Activated naive CD8-positive, alpha-beta T cell treated with anti-CD3 and anti-CD28 coated beads for 36 hours (primary cell): ENCODE results near the gene PRTG. TPM values are rescaled to one million over a fixed set of nuclear protein-coding genes. Genes with fewer than 3 reads are reported as not detected.
"Not testable (repeated sequence)": the region's sequence is repeated elsewhere in the genome, so short reads cannot be mapped to it uniquely, and the experiment has no call there.

ENCODE experiments used
- DNase-seq: peaks from one replicate; pipeline ENCODE4 v3.0.0; 2021
- H3K27ac Mint-ChIP-seq: one replicate; pipeline ENCODE4 v1.8.0; 2022; ENCODE audit warnings: mild to moderate bottlenecking, moderate library complexity, mixed read lengths
- H3K27me3 Mint-ChIP-seq: one replicate; pipeline ENCODE4 v1.8.0; 2022; ENCODE audit warnings: mild to moderate bottlenecking, mixed read lengths
- H3K36me3 Mint-ChIP-seq: one replicate; pipeline ENCODE4 v1.8.0; 2021; ENCODE audit warnings: mild to moderate bottlenecking, mixed read lengths
- H3K4me1 Mint-ChIP-seq: one replicate; pipeline ENCODE4 v1.8.0; 2021; ENCODE audit warnings: mixed read lengths
- H3K4me3 Mint-ChIP-seq: one replicate; pipeline ENCODE4 v1.8.0; 2022; ENCODE audit warnings: mild to moderate bottlenecking, moderate library complexity, mixed read lengths
- H3K9me3 Mint-ChIP-seq: one replicate; pipeline ENCODE4 v1.8.0; 2022; ENCODE audit warnings: mixed read lengths
- total RNA-seq, 2 experiments: library from RNA; stranded (reverse); gene quantifications; one replicate each; pipeline ENCODE4 v1.2.3, GENCODE V29; 2021

PRTG gene
- total RNA-seq = not detected

DNA sequence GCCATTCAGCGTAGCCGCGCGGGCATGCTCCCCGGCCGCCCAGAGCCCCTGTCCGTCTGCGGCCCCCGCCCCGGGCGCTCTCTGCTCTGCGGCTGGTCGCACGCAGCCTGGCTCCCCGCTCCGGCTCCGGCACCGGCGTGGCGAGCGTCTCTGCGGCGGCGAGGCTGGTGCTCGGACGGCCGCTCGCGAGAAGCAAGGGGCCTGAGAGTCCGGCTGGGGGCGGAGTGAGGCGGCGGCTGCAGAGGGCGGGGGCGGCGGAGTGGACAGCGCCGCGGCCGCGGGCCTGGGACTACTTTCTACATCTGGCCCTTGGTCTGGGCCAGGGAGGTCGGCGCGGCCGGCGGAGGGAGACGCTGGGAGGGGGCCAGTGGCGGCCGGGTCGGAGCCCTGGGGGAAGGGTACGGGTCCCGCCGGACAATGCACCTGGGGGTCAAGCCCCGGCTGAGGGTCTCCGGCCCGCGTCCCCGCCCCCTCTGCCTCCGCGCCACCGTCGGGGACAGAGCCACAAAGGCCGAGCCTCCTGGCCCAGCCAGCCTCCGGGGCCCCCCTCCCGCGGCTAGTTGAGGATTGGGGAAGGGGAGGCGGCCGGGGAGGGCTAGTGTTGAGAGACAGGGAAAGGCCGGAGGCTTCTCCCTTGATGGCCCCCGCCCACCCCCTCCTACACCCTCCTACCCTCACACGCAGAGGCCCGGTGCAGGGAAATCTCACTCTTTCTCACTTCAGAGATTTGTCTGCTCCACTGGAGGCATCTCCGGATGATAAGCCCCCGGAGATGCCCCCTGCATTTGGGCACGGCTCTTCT lies at the start of gene PRTG:
PRTG (minus strand) TSS at position 226 of the 802 bp plus-strand sequence; CDS start at position 5, 221 bp downstream.
- H3K4me1 Mint-ChIP-seq = no peaks in the 10 kb centered on the region
- H3K9me3 Mint-ChIP-seq = no peaks in the 10 kb centered on the region
- peaks cover 23% of the 10 kb centered on the region for H3K27me3 Mint-ChIP-seq
- no peak for DNase-seq
- H3K27ac Mint-ChIP-seq = no peak within 1 kb of the TSS
- H3K4me3 Mint-ChIP-seq = peak within 1 kb of the TSS; percentile 72
- H3K36me3 Mint-ChIP-seq = no peaks in the 10 kb centered on the region

DNA sequence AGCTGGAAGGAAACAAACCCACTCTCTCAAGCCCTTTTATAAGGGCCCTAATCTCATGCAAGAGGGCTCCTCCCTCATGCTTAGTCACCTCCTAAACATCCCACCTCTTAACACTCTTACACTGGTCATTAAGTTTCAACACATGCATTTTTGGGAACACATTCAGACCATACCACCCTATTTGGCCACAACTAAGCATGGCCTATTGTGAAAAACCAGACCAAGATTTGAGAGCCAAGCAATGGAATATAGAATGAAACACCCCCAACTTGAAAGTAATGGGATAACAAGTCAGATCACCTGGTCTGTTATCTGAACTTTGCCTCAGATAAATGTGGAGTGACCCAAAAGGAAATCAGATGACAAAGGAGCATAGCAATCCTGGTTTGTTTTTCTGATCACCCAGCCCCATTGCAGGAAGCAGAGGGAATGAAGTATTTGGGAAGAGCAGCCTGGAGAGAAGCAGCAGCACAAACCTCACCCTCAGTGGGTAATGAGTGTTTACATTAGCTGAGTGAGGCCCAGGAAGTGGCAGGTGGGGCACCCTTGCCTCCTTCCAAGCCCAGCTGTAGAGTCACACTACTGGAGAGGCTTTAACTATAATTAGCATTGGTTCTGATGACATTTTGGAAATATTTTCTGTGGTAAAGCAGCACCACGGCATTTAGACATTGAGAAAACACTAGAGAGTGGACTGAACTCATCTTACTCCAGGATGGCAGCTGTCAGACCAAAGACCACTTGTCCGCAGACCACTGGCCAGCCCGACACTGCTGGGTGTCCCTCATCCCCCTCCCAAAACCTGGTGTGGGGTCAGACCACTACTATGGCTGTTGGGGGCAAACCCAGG lies 48.8 kb upstream of the PRTG start:
- no peaks in the 10 kb centered on the region for H3K4me1 Mint-ChIP-seq
- no peaks in the 10 kb centered on the region for H3K36me3 Mint-ChIP-seq
- peaks cover 6% of the 10 kb centered on the region for H3K27me3 Mint-ChIP-seq
- DNase-seq = no peak
- H3K9me3 Mint-ChIP-seq = peaks cover 7% of the 10 kb centered on the region
- H3K4me3 Mint-ChIP-seq = no peak overlapping the region
- H3K27ac Mint-ChIP-seq = no peak overlapping the region

GRCh38 chr15:55789066-55789660 lies 46.2 kb upstream of the PRTG start:
- Mint-ChIP-seq H3K27me3 (peaks cover 4% of the 10 kb centered on the region), H3K9me3 (peaks cover 7% of the 10 kb centered on the region), H3K4me3 (no peak overlapping the region), H3K4me1 (no peaks in the 10 kb centered on the region), H3K36me3 (no peaks in the 10 kb centered on the region), H3K27ac (no peak overlapping the region)
- DNase-seq = peak; percentile 32

GRCh38 chr15:55786341-55786740 lies 43.4 kb upstream of the PRTG start:
- no peaks in the 10 kb centered on the region for H3K36me3 Mint-ChIP-seq
- peaks cover 9% of the 10 kb centered on the region for H3K27me3 Mint-ChIP-seq
- no peak overlapping the region for H3K27ac Mint-ChIP-seq
- H3K4me1 Mint-ChIP-seq = no peaks in the 10 kb centered on the region
- DNase-seq = no peak
- peaks cover 2% of the 10 kb centered on the region for H3K9me3 Mint-ChIP-seq
- H3K4me3 Mint-ChIP-seq = no peak overlapping the region

DNA sequence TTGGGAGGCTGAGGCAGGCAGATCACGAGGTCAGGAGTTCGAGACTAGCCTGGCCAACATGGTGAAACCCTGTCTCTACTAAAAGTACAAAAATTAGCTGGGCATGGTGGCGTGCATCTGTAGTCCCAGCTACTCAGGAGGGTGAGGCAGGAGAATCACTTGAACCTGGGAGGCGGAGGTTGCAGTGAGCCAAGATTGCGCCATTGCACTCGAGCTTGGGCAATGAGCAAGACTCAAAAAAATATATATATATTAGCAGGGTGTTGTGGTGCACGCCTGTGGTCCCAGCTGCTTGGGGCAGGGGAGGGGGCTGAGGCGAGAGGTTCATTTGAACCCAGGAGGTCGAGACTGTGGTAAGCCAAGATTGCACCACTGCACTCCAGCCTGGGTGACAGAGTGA lies 42.6 kb upstream of the PRTG start:
- not testable (repeated sequence) for H3K4me3 Mint-ChIP-seq

DNA sequence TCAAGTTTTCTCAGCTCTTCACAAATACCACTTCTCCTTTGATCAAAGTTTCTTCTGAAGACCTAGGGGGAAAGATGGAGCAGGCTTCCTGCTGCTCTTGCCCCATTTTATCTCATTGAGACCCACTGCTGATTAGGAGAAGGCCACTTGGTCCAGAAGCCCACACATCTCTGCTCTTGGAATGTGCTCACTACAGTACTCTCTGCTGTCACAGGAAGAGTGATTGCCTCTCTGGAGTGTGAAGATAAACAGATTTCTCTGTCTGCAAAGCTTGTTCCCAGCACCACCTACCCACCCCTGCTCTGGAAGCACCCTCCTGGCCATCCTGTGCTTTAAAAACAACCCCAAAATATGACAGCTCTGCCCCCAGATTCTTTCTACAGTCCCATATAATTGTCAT lies 41.3 kb upstream of the PRTG start:
- H3K36me3 Mint-ChIP-seq = no peaks in the 10 kb centered on the region
- H3K4me1 Mint-ChIP-seq = no peaks in the 10 kb centered on the region
- H3K27ac Mint-ChIP-seq = no peak overlapping the region
- no peak for DNase-seq
- no peak overlapping the region for H3K4me3 Mint-ChIP-seq
- H3K27me3 Mint-ChIP-seq = peaks cover 9% of the 10 kb centered on the region
- H3K9me3 Mint-ChIP-seq = peaks cover 2% of the 10 kb centered on the region

More for the DNA sequence above, 42.6 kb upstream of the PRTG start:
- H3K27me3 Mint-ChIP-seq, DNase-seq, H3K27ac Mint-ChIP-seq, H3K4me1 Mint-ChIP-seq, H3K36me3 Mint-ChIP-seq, H3K9me3 Mint-ChIP-seq: not testable (repeated sequence)

DNA sequence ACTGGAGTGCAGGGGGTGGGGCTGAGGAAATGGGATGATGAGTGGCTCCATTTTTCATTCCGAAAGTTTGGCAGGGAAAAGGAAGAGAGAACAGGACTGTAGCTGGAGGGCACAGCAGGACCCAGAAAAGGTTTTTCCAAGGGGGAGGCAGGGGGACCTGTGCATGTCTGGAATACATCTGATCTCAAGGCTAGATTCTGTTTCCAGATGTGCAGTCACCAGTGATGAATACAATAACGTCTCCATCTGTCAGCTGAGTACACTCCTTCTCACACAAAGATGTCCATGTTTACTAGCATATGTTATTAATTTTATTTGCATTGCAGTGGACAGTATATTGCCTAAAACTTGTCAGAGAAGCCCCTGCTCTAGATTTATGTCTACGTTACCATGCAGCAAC lies 39.9 kb upstream of the PRTG start:
- no peak overlapping the region for H3K27ac Mint-ChIP-seq
- H3K4me3 Mint-ChIP-seq = no peak overlapping the region
- DNase-seq = no peak
- no peaks in the 10 kb centered on the region for H3K36me3 Mint-ChIP-seq
- no peaks in the 10 kb centered on the region for H3K9me3 Mint-ChIP-seq
- no peaks in the 10 kb centered on the region for H3K4me1 Mint-ChIP-seq
- peaks cover 13% of the 10 kb centered on the region for H3K27me3 Mint-ChIP-seq

GRCh38 chr15:55780292-55780691 lies 37.3 kb upstream of the PRTG start:
- Mint-ChIP-seq H3K27ac (no peak overlapping the region), H3K9me3 (no peaks in the 10 kb centered on the region), H3K4me1 (no peaks in the 10 kb centered on the region), H3K4me3 (no peak overlapping the region), H3K27me3 (peaks cover 14% of the 10 kb centered on the region), H3K36me3 (no peaks in the 10 kb centered on the region)
- no peak for DNase-seq

- H3K9me3 Mint-ChIP-seq = no peaks in the 10 kb centered on the region
- no peaks in the 10 kb centered on the region for H3K4me1 Mint-ChIP-seq
- H3K4me3 Mint-ChIP-seq = no peak overlapping the region
- no peaks in the 10 kb centered on the region for H3K36me3 Mint-ChIP-seq
- no peak overlapping the region for H3K27ac Mint-ChIP-seq
- peaks cover 19% of the 10 kb centered on the region for H3K27me3 Mint-ChIP-seq
- no peak for DNase-seq
These were observed 36.0 kb upstream of the PRTG start for GRCh38 chr15:55778932-55779331.

DNA sequence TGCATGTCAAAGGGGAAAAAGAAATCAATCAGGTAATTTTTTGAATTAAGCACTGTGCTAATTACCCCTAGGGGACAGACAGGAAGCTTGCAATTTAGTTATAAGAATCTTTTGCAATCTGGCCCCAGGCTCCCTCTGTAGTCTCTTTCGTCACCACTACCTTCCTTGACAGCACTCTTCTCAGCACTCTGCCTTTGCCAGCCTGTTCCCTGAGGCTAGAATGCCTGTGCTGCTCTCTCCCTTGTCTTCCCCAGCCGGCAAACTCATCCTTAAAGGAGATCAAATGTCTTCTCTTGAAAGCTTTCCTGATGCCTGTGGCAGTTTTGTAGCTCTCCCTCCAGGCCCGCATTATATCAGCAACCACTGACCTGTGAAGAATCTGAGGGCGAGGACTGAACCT lies 32.4 kb upstream of the PRTG start:
- Mint-ChIP-seq H3K4me3 (no peak overlapping the region), H3K27me3 (peaks cover 22% of the 10 kb centered on the region), H3K27ac (no peak overlapping the region), H3K9me3 (no peaks in the 10 kb centered on the region), H3K36me3 (no peaks in the 10 kb centered on the region), H3K4me1 (no peaks in the 10 kb centered on the region)
- no peak for DNase-seq

GRCh38 chr15:55774113-55774970 lies 31.4 kb upstream of the PRTG start:
- peak; percentile 23 for DNase-seq
- Mint-ChIP-seq H3K36me3 (no peaks in the 10 kb centered on the region), H3K27ac (no peak overlapping the region), H3K4me1 (no peaks in the 10 kb centered on the region), H3K4me3 (no peak overlapping the region), H3K9me3 (no peaks in the 10 kb centered on the region), H3K27me3 (peaks cover 22% of the 10 kb centered on the region)

GRCh38 chr15:55770806-55771205 lies 27.9 kb upstream of the PRTG start:
- no peak for DNase-seq
- no peaks in the 10 kb centered on the region for H3K9me3 Mint-ChIP-seq
- H3K36me3 Mint-ChIP-seq = no peaks in the 10 kb centered on the region
- peaks cover 17% of the 10 kb centered on the region for H3K27me3 Mint-ChIP-seq
- H3K4me3 Mint-ChIP-seq = no peak overlapping the region
- H3K4me1 Mint-ChIP-seq = no peaks in the 10 kb centered on the region
- no peak overlapping the region for H3K27ac Mint-ChIP-seq

DNA sequence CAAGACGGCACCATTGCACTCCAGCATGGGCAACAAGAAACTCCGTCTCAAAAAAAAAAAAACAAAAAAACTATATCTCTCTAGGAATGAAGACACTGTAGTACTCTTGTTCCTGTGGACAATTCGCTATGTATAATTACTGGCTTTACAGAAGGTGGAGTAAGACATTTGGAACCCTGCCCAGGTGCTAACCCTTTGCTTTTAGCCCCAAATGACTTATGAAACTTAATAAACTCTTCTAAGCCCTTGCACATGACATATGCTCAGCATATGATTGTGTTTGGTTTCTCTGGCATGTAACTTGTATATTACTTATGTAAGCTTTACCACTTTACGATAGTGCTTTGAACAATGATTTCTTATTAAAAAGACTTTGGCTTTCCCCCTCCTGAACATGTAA lies 27.3 kb upstream of the PRTG start:
- Mint-ChIP-seq H3K27ac (no peak overlapping the region), H3K27me3 (peaks cover 13% of the 10 kb centered on the region), H3K4me3 (no peak overlapping the region)

GRCh38 chr15:55768670-55769185 lies 25.8 kb upstream of the PRTG start:
- DNase-seq = no peak
- Mint-ChIP-seq H3K4me3 (no peak overlapping the region), H3K27me3 (peaks cover 6% of the 10 kb centered on the region), H3K9me3 (no peaks in the 10 kb centered on the region), H3K27ac (no peak overlapping the region), H3K36me3 (no peaks in the 10 kb centered on the region), H3K4me1 (no peaks in the 10 kb centered on the region)

More for the DNA sequence above, 27.3 kb upstream of the PRTG start:
- Mint-ChIP-seq H3K4me1 (no peaks in the 10 kb centered on the region), H3K9me3 (no peaks in the 10 kb centered on the region), H3K36me3 (no peaks in the 10 kb centered on the region)
- DNase-seq = no peak
